Body of pancreas (tissue), 4 donors: ENCODE results near the gene AK9. TPM values are rescaled to one million over a fixed set of nuclear protein-coding genes. Genes with fewer than 3 reads are reported as not detected.
A peak's percentile ranks its signal among the peaks of the same experiment; 100 is the strongest.

Experiments used
- ATAC-seq: fragments of 150-250 bp; one replicate; pipeline ENCODE4 v1.9.1; 2016
- DNase-seq, 4 donors: peaks; one replicate each; pipeline ENCODE4 v3.0.0-alpha.2; 2019
- H3K27ac ChIP-seq, 4 donors: fragments of 200-600 bp; sonication (generic); 1 replicate in 3 of 4; 2 replicates in 1 of 4; pipeline versions ENCODE4 v1.5.1 to v1.6.1; 2016 to 2019; ENCODE audit warnings: mild to moderate bottlenecking in 1 of 4, mixed read lengths in 1 of 4, moderate library complexity in 1 of 4
- H3K27me3 ChIP-seq, 2 donors: fragments of 200-600 bp; sonication (generic); one replicate each; pipeline ENCODE4 v1.6.0; 2016; ENCODE audit warnings: mild to moderate bottlenecking in 1 of 2
- H3K36me3 ChIP-seq, 2 donors: fragments of 200-600 bp; sonication (generic); replicated peaks in 1 of 2; 2 replicates each; pipeline ENCODE4 v1.5.1; 2016; ENCODE audit warnings: low read depth in 2 of 2; ENCODE audit not compliant: insufficient read depth in 1 of 2
- H3K4me1 ChIP-seq: fragments of 200-600 bp; sonication (generic); one replicate; pipeline ENCODE4 v1.6.0; 2016
- H3K4me3 ChIP-seq, 2 donors: fragments of 200-600 bp; sonication (generic); 1 replicate in 1 of 2; 2 replicates in 1 of 2; pipeline ENCODE4 v1.5.1; 2016 to 2019
- H3K9me3 ChIP-seq, 3 donors: fragments of 200-600 bp; sonication (generic); 1 replicate in 2 of 3; 2 replicates in 1 of 3; pipeline ENCODE4 v1.5.1; 2016
- POLR2A ChIP-seq, 3 donors: fragments of 450-650 bp; IDR thresholded peaks; one replicate each; pipeline ENCODE4 v1.6.1; 2016; ENCODE audit warnings: antibody characterized with exemption in 3 of 3, mild to moderate bottlenecking in 2 of 3
- WGBS, 2 donors: methylation state at CpG; one replicate each; pipeline ENCODE4 v1.1.5; 2017; 5-methylcytosine and 5-hydroxymethylcytosine counted together
- intact Hi-C: fragments of 100-400 bp; cut with DNase I; formaldehyde crosslinking; loops from one replicate; pipeline ENCODE4 v1.15.1; 2023
- total RNA-seq, 2 donors: library from RNA; depleted of rRNA; stranded (reverse); fragments of >200 nt; gene quantifications; one replicate each; pipeline ENCODE4 v1.1.0, GENCODE V29; 2016
- TF ChIP-seq, protein P1 (sequence below), 7 experiments: fragments of 450-650 bp in 4 of 7; fragments of 200-600 bp in 3 of 7; sonication (generic) in 3 of 7; IDR thresholded peaks; one replicate each; pipeline ENCODE4 v1.5.1; 2016 to 2019; ENCODE audit warnings: antibody characterized with exemption in 7 of 7

AK9 gene
- total RNA-seq, 2 donors from 2014 or later: 9.6 to 20.1 TPM

DNA sequence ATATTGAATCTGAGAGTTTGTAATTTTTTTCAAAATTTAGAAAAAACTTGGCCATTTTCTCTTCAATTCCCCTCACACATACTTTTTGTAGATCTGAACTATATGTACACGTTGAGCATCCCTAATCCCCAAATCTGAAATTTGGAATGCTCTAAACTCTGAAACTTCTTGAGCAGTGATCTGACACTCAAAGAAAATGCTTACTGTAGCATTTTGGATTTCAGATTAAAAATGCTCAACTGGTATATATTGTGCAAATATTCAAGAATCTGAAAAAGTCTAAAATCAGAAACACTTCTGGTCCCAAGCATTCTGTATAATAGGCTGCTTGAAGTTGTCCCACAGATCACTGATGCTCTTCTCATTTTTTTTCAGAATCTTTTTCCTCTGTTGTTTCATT, 129.2 kb downstream of the AK9 start:
- no peak for ATAC-seq
- TF ChIP-seq, protein P1, sequence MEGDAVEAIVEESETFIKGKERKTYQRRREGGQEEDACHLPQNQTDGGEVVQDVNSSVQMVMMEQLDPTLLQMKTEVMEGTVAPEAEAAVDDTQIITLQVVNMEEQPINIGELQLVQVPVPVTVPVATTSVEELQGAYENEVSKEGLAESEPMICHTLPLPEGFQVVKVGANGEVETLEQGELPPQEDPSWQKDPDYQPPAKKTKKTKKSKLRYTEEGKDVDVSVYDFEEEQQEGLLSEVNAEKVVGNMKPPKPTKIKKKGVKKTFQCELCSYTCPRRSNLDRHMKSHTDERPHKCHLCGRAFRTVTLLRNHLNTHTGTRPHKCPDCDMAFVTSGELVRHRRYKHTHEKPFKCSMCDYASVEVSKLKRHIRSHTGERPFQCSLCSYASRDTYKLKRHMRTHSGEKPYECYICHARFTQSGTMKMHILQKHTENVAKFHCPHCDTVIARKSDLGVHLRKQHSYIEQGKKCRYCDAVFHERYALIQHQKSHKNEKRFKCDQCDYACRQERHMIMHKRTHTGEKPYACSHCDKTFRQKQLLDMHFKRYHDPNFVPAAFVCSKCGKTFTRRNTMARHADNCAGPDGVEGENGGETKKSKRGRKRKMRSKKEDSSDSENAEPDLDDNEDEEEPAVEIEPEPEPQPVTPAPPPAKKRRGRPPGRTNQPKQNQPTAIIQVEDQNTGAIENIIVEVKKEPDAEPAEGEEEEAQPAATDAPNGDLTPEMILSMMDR (IDR thresholded peaks at IDR 0.05): no peak
- TF ChIP-seq POLR2A (IDR thresholded peaks at IDR 0.05): no peak
- no peak overlapping the region for H3K4me3 ChIP-seq
- no peaks in the 10 kb centered on the region for H3K36me3 ChIP-seq
- intact Hi-C loops: no loop called here
- 89 to 91% methylated on average over 1 of the region's 1 CpG for WGBS, 2 donors
- no peaks in the 10 kb centered on the region for H3K27me3 ChIP-seq
- no peaks in the 10 kb centered on the region for H3K4me1 ChIP-seq
- no peak for DNase-seq
- H3K9me3 ChIP-seq: no peaks in the 10 kb centered on the region
- H3K27ac ChIP-seq: no peak overlapping the region

DNA sequence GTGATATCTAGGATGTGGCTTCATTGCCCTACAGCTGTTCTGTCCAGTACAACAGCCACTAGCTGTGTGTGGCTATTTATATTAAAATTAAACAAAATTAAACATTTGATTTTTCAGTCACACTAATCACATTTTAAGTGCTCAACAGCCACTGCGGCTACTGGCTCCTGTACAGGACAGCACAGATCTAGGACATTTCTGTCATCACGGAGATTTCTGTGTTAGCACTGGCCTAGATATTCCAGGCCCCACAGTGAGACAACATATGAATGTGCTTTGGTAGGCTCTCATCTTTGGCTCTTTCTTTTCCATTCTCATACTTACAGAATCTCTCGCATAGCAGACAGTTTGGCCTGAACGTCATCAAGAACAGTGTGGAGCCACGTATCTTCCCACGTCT, 159.6 kb downstream of the AK9 start:
- TF ChIP-seq, protein P1 (IDR thresholded peaks at IDR 0.05): no peak
- no peak for TF ChIP-seq POLR2A (IDR thresholded peaks at IDR 0.05)
- H3K4me1 ChIP-seq: no peaks in the 10 kb centered on the region
- no peak for DNase-seq
- no peak for ATAC-seq
- no peaks in the 10 kb centered on the region for H3K9me3 ChIP-seq
- no peaks in the 10 kb centered on the region for H3K36me3 ChIP-seq
- H3K27ac ChIP-seq: no peak overlapping the region
- WGBS, 2 donors: 81 to 87% methylated on average over 6 of the region's 6 CpGs
- H3K27me3 ChIP-seq: no peaks in the 10 kb centered on the region
- intact Hi-C loops: no loop called here
- no peak overlapping the region for H3K4me3 ChIP-seq

DNA sequence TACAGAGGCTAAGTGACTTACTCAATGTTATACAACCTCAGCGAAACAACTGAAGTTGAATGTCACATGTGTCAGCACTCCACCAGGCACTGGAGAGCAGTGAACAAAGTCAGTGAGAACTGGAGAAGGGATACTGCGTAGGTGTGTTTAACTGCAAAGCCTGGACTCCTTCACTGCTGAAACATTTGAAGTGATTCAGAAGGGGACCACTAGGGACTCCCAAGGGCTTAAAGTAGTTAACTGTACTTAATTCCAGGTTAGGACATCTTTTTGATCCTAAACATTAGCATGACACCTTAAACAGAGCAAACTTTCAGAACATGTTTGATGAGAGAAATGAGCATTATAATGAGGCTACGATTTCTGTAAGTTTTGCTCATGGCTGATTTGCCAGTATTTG, 163.0 kb downstream of the AK9 start:
- ATAC-seq (no peak), DNase-seq (no peak)
- no peaks in the 10 kb centered on the region for H3K4me1 ChIP-seq
- intact Hi-C loops: loop anchor here (10.0 kb wide), 1 partner anchor 517 kb away; no protein-coding TSS in a partner anchor
- H3K27me3 ChIP-seq: no peaks in the 10 kb centered on the region
- H3K9me3 ChIP-seq: no peaks in the 10 kb centered on the region
- H3K27ac ChIP-seq: no peak overlapping the region
- H3K36me3 ChIP-seq: no peaks in the 10 kb centered on the region
- 77 to 81% methylated on average over 3 of the region's 3 CpGs for WGBS, 2 donors
- TF ChIP-seq, protein P1 (IDR thresholded peaks at IDR 0.05): no peak
- no peak for TF ChIP-seq POLR2A (IDR thresholded peaks at IDR 0.05)
- no peak overlapping the region for H3K4me3 ChIP-seq

DNA sequence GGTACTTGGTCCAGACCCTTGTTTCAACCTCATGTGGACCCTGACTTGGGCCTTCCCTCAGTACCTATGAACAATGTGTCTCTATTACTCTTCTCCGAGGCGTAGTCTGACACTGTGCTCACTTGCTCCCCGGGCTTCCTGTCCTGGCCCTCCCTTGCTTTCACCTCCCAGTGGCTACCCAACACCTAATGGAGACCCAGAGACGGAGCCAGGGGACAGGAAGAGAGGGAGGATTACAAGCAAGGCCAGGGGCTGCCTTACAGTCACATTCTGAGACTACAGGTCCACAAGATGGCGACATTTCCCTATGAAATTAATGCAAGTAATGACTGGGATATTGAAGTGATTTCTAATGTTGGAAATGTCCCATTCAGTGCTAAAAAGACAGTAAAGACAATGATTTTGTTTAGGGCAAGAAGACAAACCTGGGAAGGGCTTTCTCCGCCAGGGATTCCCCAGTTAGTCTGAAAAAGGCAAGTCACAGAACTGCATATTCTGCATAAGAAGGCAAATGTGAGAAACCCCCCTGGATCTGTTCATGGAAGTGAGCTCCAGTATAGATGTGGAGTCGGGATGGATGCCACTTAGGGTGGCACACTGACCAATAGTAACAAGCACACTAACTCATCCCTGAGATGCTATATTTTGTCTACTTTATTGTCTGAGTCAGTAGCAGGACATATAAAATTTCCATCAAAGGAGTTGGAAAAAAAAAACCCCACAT, 163.9 kb downstream of the AK9 start:
- ATAC-seq (peak; percentile 27), DNase-seq (peak; percentile 37 to 69 (median 39))
- 52 to 55% methylated on average over 7 of the region's 7 CpGs for WGBS, 2 donors
- no peaks in the 10 kb centered on the region for H3K9me3 ChIP-seq
- H3K27me3 ChIP-seq: no peaks in the 10 kb centered on the region
- no peak overlapping the region for H3K4me3 ChIP-seq
- H3K36me3 ChIP-seq: no peaks in the 10 kb centered on the region
- TF ChIP-seq, protein P1 (IDR thresholded peaks at IDR 0.05): peak in 6 of 7 experiments; percentile 38 to 56 (median 52)
- TF ChIP-seq POLR2A (IDR thresholded peaks at IDR 0.05): no peak
- no peak overlapping the region for H3K27ac ChIP-seq
- intact Hi-C loops: loop anchor here (10.0 kb wide), 1 partner anchor 518 kb away; no protein-coding TSS in a partner anchor
- no peaks in the 10 kb centered on the region for H3K4me1 ChIP-seq

DNA sequence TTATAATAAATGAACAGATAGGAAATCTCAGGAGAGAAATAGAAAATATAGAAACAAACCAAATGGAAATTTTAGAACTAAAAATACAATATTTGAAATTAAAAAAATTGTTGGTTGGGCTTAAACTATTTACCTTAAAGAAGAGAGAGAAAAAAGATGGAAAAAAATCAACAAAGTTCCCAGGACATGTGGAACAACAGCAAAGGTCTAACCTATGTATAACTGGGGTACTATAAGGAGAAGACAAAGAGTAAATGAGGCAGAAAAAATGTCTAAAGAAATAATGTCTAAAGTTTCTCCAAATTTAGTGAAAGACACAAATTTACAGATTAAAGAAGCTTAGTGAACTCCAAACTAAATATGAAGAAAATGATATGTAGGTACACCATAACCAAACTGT, 166.9 kb downstream of the AK9 start:
- intact Hi-C loops: loop anchor here (10.0 kb wide), 1 partner anchor 521 kb away; no protein-coding TSS in a partner anchor
- no peaks in the 10 kb centered on the region for H3K9me3 ChIP-seq
- H3K4me1 ChIP-seq: no peaks in the 10 kb centered on the region
- no peaks in the 10 kb centered on the region for H3K36me3 ChIP-seq
- no peak overlapping the region for H3K27ac ChIP-seq
- ATAC-seq (no peak), DNase-seq (no peak)
- H3K4me3 ChIP-seq: no peak overlapping the region
- H3K27me3 ChIP-seq: no peaks in the 10 kb centered on the region
- TF ChIP-seq POLR2A (IDR thresholded peaks at IDR 0.05): no peak
- TF ChIP-seq, protein P1 (IDR thresholded peaks at IDR 0.05): no peak
